HCT116 (cell line): Measurements from ENCODE around the gene ITGAV.

Experiments used
- EGR1 ChIP-seq: IDR thresholded peaks from 2 replicates; pipeline ENCODE4 v1.6.1; 2012; ENCODE audit warnings: low read depth
- EZH2 ChIP-seq: fragments of 200-600 bp; sonication (generic); IDR thresholded peaks from 2 replicates; pipeline ENCODE4 v1.6.1; 2017; ENCODE audit warnings: antibody characterized with exemption, mixed run types
- POLR2A ChIP-seq: IDR thresholded peaks from 2 replicates; pipeline ENCODE4 v1.7.0; 2011; ENCODE audit warnings: borderline replicate concordance; ENCODE audit not compliant: insufficient read depth, insufficient read length; ENCODE audit errors: extremely low read depth
- POLR2AphosphoS5 ChIP-seq: IDR thresholded peaks from 2 replicates; pipeline ENCODE4 v1.6.1; 2011; ENCODE audit warnings: mild to moderate bottlenecking, low read depth, low read length, moderate library complexity
- RAD21 ChIP-seq: IDR thresholded peaks from 2 replicates; pipeline ENCODE4 v1.6.1; 2012; ENCODE audit warnings: low read depth, mild to moderate bottlenecking
- REST ChIP-seq: IDR thresholded peaks from 2 replicates; pipeline ENCODE4 v1.6.1; 2012; ENCODE audit warnings: low read depth
- SP1 ChIP-seq: IDR thresholded peaks from 2 replicates; pipeline ENCODE4 v1.6.1; 2012; ENCODE audit warnings: low read depth
- ZFX ChIP-seq: fragments of 450-650 bp; IDR thresholded peaks from 2 replicates; pipeline ENCODE4 v1.6.1; 2017
- TF ChIP-seq, protein P1 (sequence below), 3 experiments: fragments of 200-600 bp in 1 of 3; sonication (generic) in 1 of 3; IDR thresholded peaks in 2 of 3; conservative IDR thresholded peaks in 1 of 3; 2 replicates each; pipeline ENCODE4 v1.5.1; 2012 to 2017; ENCODE audit warnings: low read depth in 2 of 3, low read length in 2 of 3, antibody characterized with exemption in 1 of 3, borderline replicate concordance in 1 of 3, control low read depth in 1 of 3, mild to moderate bottlenecking in 1 of 3, mixed read lengths in 1 of 3, mixed run types in 1 of 3, moderate library complexity in 1 of 3; ENCODE audit not compliant: insufficient read depth in 1 of 3

- TF ChIP-seq, protein P1, sequence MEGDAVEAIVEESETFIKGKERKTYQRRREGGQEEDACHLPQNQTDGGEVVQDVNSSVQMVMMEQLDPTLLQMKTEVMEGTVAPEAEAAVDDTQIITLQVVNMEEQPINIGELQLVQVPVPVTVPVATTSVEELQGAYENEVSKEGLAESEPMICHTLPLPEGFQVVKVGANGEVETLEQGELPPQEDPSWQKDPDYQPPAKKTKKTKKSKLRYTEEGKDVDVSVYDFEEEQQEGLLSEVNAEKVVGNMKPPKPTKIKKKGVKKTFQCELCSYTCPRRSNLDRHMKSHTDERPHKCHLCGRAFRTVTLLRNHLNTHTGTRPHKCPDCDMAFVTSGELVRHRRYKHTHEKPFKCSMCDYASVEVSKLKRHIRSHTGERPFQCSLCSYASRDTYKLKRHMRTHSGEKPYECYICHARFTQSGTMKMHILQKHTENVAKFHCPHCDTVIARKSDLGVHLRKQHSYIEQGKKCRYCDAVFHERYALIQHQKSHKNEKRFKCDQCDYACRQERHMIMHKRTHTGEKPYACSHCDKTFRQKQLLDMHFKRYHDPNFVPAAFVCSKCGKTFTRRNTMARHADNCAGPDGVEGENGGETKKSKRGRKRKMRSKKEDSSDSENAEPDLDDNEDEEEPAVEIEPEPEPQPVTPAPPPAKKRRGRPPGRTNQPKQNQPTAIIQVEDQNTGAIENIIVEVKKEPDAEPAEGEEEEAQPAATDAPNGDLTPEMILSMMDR (IDR thresholded peaks at IDR 0.05 in 2 of 3, conservative IDR thresholded peaks at IDR 0.05 in 1 of 3; ENCODE audit: borderline replicate concordance in 1 of 3, insufficient read depth in 1 of 3, low read depth in 2 of 3, low read length in 2 of 3) = no peak
- no peak for TF ChIP-seq SP1
- no peak for TF ChIP-seq POLR2AphosphoS5
- no peak for TF ChIP-seq REST
- TF ChIP-seq EGR1 = no peak
- no peak for TF ChIP-seq POLR2A
- TF ChIP-seq ZFX = no peak
- no peak for TF ChIP-seq EZH2
- TF ChIP-seq RAD21 = no peak
Observed at GRCh38 chr2:186562209-186562578, 27.7 kb upstream of the ITGAV start.
